ENCODE data around the gene SIRT5. TPM values are rescaled to one million over a fixed set of nuclear protein-coding genes. Genes with fewer than 3 reads are reported as not detected.

Gene SIRT5
- total RNA-seq, 1 experiment from 2014 or later, result 13.8 TPM

GRCh38 chr6:13524801-13525508, 49.4 kb upstream of the SIRT5 start (continued):
- TF ChIP-seq CTCF (IDR thresholded peaks at IDR 0.05 in 2 of 3, conservative IDR thresholded peaks at IDR 0.05 in 1 of 3; ENCODE audit: borderline replicate concordance in 1 of 3, insufficient read depth in 1 of 3, low read depth in 2 of 3, low read length in 2 of 3) (no peak), EGR1 (IDR thresholded peaks at IDR 0.05; ENCODE audit: low read depth) (no peak)

- Histone ChIP-seq H3K79me2 (ENCODE audit: insufficient read depth, low read length) (no peaks in the 10 kb centered on the region), H3K9ac (ENCODE audit: low read length) (no peak overlapping the region), H3K27ac (ENCODE audit: low read depth, low read length) (no peak overlapping the region), H3K4me2 (ENCODE audit: low read length) (no peak overlapping the region), H3K9me2 (ENCODE audit: insufficient read depth) (no peaks in the 10 kb centered on the region), H3K27me3 (ENCODE audit: insufficient read depth, low read length) (no peaks in the 10 kb centered on the region), H3K4me1 (ENCODE audit: control insufficient read depth in 1 of 2, insufficient read depth in 2 of 2, low read length in 2 of 2) (peaks cover 4 to 10% of the 10 kb centered on the region in 2 experiments; a peak in 2 of 4 replicates), H2AFZ (ENCODE audit: low read depth, low read length, poor library complexity, severe bottlenecking) (no peak overlapping the region), H3K36me3 (ENCODE audit: control insufficient read depth in 1 of 2, insufficient read depth in 2 of 2, low read length in 2 of 2) (no peaks in the 10 kb centered on the region), H4K20me1 (ENCODE audit: insufficient read depth) (no peaks in the 10 kb centered on the region), H3K4me3 (replicated peaks in 1 of 2; ENCODE audit: low read depth in 1 of 2, low read length in 2 of 2) (no peak overlapping the region), H3K9me3 (ENCODE audit: control insufficient read depth in 1 of 2, insufficient read depth in 1 of 2, low read depth in 1 of 2, low read length in 2 of 2) (no peaks in the 10 kb centered on the region)
- BruUV-seq (replicated peaks), result no TSS peak
- ChIA-PET RAD21 (ENCODE audit: low non-redundant PET in 1 of 2, low total read pairs in 2 of 2, uncharacterized antibody in 2 of 2, unreplicated experiment in 2 of 2) (no interaction called here), CTCF (no interaction called here), POLR2A (no interaction called here)
- DNase-seq (ENCODE audit: low read depth, low spot score), result no peak
- intact Hi-C loops (cut with micrococcal nuclease), result no loop called here
- no peak for ATAC-seq
- TF ChIP-seq EGR1 (IDR thresholded peaks at IDR 0.05; ENCODE audit: low read depth), result no peak
- no peak for TF ChIP-seq MAX (IDR thresholded peaks at IDR 0.05)
- no peak for TF ChIP-seq FOSL1 (IDR thresholded peaks at IDR 0.05; ENCODE audit: low read depth)
- TF ChIP-seq POLR2A (IDR thresholded peaks at IDR 0.05; ENCODE audit: borderline replicate concordance, extremely low read depth, insufficient read depth, insufficient read length), result no peak
- no peak for TF ChIP-seq TCF7L2 (IDR thresholded peaks at IDR 0.05; ENCODE audit: borderline replicate concordance, extremely low read depth, insufficient read depth, insufficient read length)
- no peak for TF ChIP-seq EZH2 (IDR thresholded peaks at IDR 0.05)
- TF ChIP-seq CTCF (IDR thresholded peaks at IDR 0.05 in 2 of 3, conservative IDR thresholded peaks at IDR 0.05 in 1 of 3; ENCODE audit: borderline replicate concordance in 1 of 3, insufficient read depth in 1 of 3, low read depth in 2 of 3, low read length in 2 of 3), result no peak
- no peak for TF ChIP-seq SRF (IDR thresholded peaks at IDR 0.05; ENCODE audit: low read depth)
- no peak for TF ChIP-seq ZFX (IDR thresholded peaks at IDR 0.05)
- TF ChIP-seq SIN3A (IDR thresholded peaks at IDR 0.05; ENCODE audit: low read depth), result no peak
- TF ChIP-seq EZH2phosphoT487 (IDR thresholded peaks at IDR 0.05; ENCODE audit: borderline replicate concordance), result no peak
- no peak for TF ChIP-seq ELF1 (IDR thresholded peaks at IDR 0.05; ENCODE audit: borderline replicate concordance, low read depth)
- TF ChIP-seq ZBTB33 (IDR thresholded peaks at IDR 0.05; ENCODE audit: extremely low read depth, insufficient replicate concordance, low read length), result no peak
- TF ChIP-seq ZNF274 (IDR thresholded peaks at IDR 0.05; ENCODE audit: low read depth, low read length), result no peak
Measured at GRCh38 chr6:13526357-13526726, 48.1 kb upstream of the SIRT5 start.
